ENCODE results near the gene CEP162.

- TF ChIP-seq HDAC6 (IDR thresholded peaks at IDR 0.05; ENCODE audit: low read depth, low read length) (no peak), CTBP2 (IDR thresholded peaks at IDR 0.05; ENCODE audit: borderline replicate concordance, insufficient read depth, insufficient read length, low read length) (no peak), EZH2 (IDR thresholded peaks at IDR 0.05; ENCODE audit: low read depth, low read length, severe bottlenecking) (no peak), SP4 (IDR thresholded peaks at IDR 0.05; ENCODE audit: low read length) (no peak), CREB1 (IDR thresholded peaks at IDR 0.05) (no peak), PHF8 (conservative IDR thresholded peaks at IDR 0.05; ENCODE audit: low read depth, low read length) (no peak), RNF2 (IDR thresholded peaks at IDR 0.05; ENCODE audit: borderline replicate concordance, low read depth, low read length, missing control alignments, poor library complexity, severe bottlenecking) (no peak), GTF2F1 (IDR thresholded peaks at IDR 0.05; ENCODE audit: borderline replicate concordance, low read depth, low read length) (no peak), HDAC2 (IDR thresholded peaks at IDR 0.05; ENCODE audit: borderline replicate concordance in 1 of 2, low read depth in 2 of 2, low read length in 2 of 2) (no peak)
- TF ChIP-seq, protein P1, sequence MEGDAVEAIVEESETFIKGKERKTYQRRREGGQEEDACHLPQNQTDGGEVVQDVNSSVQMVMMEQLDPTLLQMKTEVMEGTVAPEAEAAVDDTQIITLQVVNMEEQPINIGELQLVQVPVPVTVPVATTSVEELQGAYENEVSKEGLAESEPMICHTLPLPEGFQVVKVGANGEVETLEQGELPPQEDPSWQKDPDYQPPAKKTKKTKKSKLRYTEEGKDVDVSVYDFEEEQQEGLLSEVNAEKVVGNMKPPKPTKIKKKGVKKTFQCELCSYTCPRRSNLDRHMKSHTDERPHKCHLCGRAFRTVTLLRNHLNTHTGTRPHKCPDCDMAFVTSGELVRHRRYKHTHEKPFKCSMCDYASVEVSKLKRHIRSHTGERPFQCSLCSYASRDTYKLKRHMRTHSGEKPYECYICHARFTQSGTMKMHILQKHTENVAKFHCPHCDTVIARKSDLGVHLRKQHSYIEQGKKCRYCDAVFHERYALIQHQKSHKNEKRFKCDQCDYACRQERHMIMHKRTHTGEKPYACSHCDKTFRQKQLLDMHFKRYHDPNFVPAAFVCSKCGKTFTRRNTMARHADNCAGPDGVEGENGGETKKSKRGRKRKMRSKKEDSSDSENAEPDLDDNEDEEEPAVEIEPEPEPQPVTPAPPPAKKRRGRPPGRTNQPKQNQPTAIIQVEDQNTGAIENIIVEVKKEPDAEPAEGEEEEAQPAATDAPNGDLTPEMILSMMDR (IDR thresholded peaks at IDR 0.05; ENCODE audit: control extremely low read depth in 1 of 3, insufficient read depth in 1 of 3, low read depth in 1 of 3, low read length in 3 of 3), result no peak
- TF ChIP-seq, protein P2, sequence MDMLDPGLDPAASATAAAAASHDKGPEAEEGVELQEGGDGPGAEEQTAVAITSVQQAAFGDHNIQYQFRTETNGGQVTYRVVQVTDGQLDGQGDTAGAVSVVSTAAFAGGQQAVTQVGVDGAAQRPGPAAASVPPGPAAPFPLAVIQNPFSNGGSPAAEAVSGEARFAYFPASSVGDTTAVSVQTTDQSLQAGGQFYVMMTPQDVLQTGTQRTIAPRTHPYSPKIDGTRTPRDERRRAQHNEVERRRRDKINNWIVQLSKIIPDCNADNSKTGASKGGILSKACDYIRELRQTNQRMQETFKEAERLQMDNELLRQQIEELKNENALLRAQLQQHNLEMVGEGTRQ (IDR thresholded peaks at IDR 0.05; ENCODE audit: low read length), result no peak
Measured at GRCh38 chr6:84222426-84222825, 5.0 kb downstream of the CEP162 start.

Data from H1 (cell line).